HG03095 (cell line): Measurements from ENCODE around the gene DCHS1.
A peak's percentile ranks its signal among the peaks of the same experiment; 100 is the strongest.

Experiments
- ATAC-seq: cut with Tn5 transposase; IDR thresholded peaks from one replicate; pipeline ENCODE4 v1.9.1; 2021; ENCODE audit warnings: moderate library complexity; ENCODE audit not compliant: unreplicated experiment

DCHS1 gene

GRCh38 chr11:6629892-6630631, 25.5 kb downstream of the DCHS1 start:
- no peak for ATAC-seq

DNA sequence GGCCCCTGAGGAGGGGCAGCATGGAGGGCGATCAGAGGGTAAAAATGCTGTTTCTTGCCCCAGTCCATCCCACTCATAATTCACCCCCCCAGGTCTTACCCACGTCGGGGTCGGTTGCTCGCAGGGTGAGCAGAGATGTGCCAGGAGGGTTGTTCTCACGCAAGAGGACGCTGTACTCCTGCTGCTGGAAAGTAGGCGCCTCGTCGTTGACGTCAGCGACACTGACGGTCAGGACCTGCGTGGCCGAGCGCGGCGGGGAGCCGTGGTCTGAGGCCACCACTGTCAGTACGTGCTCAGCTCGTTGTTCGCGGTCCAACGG, 26.1 kb downstream of the DCHS1 start:
- no peak for ATAC-seq

DNA sequence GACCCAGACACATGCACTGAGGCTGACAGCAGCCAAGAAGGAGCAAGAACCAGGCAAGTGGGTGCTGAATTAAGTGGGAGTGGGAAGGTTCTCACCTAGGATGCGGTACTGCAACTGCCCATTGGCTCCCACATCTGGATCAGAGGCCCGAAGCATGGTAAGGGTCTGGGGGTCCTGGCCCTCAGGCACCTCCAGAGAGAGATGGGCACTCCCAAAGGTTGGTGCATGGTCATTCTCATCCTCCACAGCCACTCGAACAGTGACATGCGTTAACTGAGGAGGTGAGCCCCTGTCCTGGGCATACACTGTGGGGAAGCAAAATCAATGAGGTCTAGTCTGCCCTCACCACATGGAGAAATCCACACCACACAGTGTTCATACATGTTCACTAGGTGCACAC, 27.1 kb downstream of the DCHS1 start:
- no peak for ATAC-seq

- ATAC-seq, result peak; percentile 78
Observed at GRCh38 chr11:6627762-6628241, 27.8 kb downstream of the DCHS1 start.

DNA sequence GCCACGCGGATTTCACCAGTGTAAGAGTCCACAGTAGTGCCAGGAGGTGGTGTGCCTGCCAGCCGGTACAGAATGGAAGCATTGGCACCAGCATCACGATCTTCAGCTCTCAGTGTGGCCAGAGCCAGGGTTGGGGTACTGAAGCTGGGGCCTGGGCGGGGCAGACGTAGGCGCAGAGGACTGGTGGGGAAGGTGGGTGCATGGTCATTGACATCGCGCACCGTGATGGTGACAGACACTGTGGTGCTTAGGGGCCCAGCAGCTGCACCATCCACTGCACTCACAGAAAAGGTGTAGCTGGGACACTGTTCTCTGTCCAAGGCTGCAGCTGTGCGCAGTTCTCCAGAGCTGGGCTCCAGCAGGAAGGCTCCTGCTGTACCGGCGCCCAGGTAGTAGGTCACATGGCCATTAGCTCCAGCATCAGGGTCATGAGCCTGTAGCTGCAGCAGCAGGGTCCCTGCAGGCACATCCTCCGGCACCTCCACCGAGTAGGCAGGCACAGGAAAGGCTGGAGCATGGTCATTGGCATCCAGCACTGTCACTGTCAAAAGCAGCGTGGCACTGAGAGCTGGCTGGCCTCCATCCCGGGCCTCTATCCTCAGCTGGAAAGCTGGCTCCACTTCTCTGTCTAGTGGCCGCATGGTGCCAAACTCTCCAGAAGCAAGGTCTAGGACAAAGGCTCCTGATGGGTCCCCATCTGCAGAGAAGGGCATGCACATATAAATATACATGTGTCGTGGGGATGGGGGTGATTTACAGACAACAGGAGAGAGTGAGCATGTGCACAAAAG, 28.4 kb downstream of the DCHS1 start:
- ATAC-seq, result no peak

DNA sequence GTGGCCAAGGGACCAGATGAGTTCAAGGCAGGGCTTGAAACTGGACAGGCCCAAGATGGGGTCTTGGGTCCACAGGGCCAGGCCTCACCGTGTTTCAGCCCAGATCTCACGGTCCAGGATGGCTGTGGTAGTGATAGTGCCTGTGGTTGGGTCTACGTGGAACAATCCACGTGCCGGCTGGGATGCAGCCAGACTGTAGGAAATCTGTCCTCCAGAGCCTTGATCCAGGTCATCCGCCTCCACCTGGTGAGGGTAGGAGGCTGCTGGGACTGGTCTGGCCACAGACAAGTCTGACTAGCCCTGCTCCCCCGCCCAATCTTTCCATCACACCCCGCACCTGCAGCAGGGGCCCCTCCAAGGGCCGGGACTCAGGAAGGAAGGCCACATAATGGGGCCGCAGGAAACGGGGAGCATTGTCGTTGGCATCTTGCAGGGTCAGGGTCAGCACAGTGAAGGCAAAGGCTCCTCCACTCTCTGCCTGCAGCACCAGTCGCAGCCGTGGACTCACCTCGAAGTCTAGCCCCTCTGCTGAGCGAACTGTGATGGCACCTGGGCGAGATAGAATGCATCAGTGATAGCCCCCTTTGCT, 29.7 kb downstream of the DCHS1 start:
- no peak for ATAC-seq

GRCh38 chr11:6625156-6625831, 30.3 kb downstream of the DCHS1 start:
- no peak for ATAC-seq

DNA sequence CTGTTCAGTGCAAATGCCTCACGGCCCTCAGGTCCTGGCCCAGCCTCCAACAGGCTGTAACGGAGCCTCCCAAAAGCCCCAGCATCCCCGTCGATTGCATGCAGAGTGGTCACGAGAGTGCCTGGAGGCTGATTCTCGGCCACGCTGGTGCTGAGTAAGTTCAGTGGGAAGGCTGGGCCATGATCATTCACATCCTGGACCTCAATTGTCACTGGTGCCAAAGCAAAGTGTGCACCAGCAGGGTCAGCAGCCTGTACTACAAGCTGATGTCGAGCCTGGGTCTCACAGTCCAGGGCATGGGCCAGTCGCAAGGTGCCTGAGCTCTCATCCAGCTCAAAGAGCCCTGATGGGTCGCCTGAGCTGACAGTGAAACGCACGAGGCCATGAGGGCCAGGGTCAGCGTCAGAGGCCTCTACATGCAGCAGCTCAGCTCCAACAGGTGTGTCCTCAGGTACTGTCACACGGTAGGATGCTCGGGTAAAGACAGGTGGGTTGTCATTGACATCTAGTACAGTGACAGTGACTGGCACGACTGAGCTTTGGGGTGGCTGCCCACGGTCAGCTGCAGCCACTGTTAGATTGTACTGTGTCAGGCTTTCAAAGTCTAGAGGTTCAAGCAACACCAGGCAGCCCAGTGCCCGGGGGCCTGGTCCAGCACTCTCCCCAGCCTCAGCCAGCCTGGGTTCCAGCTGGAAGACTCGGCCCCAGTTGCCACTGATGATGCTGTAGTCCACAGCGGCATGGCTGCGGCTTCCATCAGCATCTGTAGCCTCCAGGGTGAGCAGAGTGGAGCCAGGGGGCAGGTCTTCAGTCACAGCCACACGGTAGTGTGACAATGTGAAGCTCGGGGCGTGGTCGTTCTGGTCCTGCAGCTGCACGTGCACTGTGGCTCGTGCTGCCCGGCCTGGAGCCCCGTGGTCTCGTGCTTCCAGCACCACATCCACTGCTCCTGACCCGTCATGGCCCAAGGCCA, 31.9 kb downstream of the DCHS1 start:
- ATAC-seq, result no peak

DNA sequence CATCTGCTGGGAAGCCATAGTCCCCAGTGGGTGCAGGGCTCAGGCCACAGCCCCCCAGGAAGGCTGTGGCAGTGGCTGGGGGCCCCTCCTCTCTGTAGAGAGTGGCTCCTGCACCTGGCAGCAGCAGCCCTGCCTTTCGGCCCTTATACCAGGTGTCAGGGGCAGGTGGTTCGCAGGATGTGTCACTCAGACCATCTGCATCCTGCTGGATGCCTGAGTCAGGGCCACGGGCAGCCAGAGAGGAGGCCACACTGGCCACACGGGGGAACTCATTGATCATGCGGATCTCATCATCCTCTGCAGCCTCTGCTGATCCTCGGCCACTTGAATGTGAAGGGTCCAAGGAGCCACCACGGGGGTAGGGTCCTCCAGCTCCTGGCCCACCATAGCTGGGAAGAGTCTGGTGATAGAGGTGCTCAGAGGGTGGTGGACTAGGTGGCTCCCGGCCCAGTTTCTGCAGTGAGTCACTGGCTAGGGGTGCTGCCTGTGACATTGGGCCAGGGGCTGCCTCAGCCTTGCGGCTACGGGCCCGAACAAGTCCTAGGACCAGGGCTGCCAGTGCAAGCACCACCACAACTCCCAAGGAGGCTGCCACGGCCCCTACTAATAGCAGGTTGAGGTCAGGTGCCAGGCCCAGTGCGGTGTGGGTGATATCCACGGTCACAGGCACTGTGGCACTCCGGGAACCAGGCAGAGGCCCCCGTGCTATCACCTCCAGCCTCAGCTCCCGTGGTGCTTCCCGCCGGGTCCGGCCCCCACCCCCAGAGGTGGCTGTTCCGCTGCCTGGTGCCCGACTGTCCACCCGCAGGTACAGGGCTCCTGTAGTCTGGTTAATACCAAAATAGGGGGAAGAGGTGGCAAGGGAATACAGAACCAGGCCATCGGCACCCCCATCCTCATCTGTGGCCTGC, 33.1 kb downstream of the DCHS1 start:
- ATAC-seq, result no peak

GRCh38 chr11:6621711-6622211, 33.8 kb downstream of the DCHS1 start:
- ATAC-seq, result no peak

GRCh38 chr11:6620636-6621035, 35.0 kb downstream of the DCHS1 start:
- no peak for ATAC-seq

DNA sequence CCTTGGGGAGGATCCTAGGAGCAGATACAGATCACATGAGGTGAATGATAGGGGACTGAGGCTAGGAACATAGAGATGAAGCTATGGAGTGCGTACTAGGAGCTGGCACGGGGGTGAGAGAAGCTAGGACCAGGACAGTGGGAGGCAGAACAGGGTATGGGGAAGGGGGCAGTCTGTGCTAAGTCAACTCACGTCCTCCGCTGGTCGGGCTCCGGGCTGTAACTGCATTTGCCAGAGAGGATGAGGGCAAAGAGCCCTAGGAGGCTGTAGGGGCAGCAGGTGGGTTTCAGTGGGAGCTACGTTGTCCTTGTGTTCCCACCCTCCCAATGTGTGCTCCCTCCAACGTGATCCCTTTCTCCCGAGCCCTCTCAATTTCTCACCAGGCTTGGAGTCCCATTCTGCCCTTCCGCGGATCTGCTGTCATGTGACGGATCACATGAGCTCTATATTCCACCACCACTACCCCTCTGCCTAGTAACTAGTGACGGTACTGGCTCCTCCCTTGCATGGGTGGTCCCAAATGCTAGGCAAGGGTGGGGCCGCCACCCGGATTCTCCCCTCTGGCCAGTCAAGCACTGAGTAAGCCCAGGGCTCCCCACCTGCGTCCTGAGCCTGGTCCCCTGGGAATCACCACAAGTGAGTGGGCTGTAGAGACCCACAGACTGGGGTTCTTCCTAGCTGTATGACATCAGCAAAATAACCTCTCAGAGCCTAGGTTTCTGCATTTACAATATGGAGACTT, 36.4 kb downstream of the DCHS1 start, which contains the start of gene TPP1:
TPP1 (minus strand) TSS at position 419 of the 742 bp plus-strand sequence; CDS start at position 397, 22 bp downstream.
- ATAC-seq, result peak; percentile 98

DNA sequence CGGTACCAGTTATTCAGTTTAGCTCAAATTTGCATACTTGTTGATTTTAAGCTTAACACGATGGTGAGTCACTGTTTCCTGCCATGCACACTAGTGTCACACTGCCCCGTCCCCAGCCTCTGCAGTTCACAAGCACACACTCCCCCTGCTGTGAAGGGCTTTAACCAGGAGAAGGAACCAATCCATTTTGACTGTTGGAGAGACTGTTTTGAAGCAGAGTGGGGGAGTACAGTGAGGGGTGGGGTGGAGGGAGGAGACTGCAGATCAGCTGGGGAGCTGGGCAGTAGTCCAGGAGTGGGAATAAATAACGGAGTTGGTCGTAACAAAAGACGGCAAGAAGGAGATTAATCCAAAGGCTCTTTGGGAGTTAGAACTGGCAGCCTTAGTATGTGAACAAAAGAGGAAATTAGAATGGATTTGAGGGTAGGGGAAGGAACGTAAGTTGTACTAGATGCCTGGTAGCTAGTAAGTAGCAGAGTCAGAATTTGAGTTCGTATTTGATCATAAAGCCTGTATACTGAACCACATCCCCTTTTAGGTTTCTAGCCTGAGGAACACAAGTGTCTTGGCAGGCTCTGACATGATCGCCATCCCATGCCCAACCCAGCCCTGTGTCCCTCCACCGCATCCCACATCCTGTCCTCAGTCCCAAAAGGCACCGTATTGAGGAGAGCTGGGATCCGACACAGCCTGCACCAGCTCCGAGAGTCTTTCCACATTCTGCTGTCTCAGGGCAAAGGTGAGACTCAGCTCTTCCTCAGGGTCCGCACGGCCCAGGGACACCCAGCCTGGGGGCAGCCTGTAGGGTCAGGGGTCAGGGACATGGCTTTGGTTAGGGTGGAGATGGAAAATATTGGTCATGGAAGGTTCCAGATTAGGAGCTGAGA, 37.2 kb downstream of the DCHS1 start:
- ATAC-seq, result no peak

- ATAC-seq, result no peak
Observed at GRCh38 chr11:6617315-6617781, 38.3 kb downstream of the DCHS1 start.

DNA sequence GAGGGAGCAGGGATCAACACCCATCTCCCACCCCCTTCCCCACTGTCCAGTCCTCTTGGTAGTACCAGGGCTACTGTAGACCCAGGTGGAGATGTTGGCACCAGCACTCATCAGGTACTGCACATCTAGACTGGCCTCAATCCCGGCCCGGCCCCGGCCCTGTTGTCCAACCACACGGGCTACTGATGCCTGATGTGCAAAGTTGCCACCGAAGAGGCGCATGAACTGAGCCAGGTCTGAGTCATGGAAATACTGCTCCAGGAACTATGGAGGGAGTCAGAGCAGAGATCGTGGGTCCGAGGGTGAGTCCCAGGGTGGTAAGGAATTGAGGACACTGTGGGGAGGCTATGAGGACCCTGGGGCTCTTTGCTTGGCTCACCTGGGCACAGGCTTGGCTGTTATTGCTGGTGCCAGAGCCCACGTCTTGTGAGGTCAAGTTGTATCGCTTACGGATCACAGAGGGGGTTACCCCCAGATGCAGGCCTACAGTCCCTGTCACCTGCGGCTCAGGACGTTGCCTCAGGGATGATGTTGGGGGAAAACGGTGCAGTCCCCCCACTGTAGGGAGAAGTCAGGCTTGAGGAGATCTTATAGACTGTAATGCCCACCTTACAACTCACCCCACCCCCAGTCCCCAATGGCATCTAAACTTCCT, 38.9 kb downstream of the DCHS1 start:
- ATAC-seq, result no peak

GRCh38 chr11:6615882-6616585, 39.6 kb downstream of the DCHS1 start:
- ATAC-seq, result no peak
